GM18868 (cell line): ENCODE data around the gene CELF2.

Source experiments
- ATAC-seq: cut with Tn5 transposase; IDR thresholded peaks from one replicate; pipeline ENCODE4 v1.9.1; 2021; ENCODE audit warnings: mild to moderate bottlenecking, moderate library complexity; ENCODE audit not compliant: unreplicated experiment

The CELF2 gene

DNA sequence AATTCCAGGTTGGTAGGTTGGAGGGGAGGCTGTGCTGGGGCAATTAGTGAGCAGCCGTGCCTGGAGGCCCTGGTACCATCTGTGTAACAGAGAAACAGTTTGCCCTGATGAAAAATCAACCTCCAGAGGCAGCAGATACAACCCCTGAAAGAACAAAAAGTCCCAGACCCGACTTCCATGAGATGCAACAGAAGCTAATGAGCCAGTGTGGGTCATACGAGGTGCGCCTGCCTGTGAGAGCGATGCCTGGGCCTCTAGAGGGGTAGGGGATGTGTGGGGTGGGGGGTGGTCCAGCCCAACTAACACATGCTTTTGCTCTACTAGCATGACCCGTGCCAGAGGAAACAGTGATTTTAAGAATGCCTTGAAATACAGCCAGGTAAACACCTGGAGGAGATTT, 39.3 kb downstream of the CELF2 start:
- no peak for ATAC-seq

DNA sequence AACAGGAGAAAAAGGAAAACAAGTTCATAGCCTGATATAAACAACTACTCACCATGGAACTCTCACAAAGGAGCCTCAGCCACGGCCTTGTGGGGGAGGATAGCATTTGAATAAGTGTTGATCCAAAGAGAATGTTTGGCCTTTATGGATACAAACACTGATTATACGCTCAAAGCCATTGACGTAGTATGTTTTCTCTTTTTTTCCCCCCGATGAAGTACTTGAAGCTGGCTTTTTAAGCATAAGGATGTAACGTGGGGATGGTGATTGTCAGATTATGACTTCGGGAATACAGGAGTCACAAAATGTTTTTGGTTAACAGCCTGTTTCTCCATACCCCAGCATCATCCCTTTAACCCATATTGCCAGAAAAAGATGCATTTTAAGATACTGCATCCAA, 39.8 kb downstream of the CELF2 start:
- no peak for ATAC-seq

DNA sequence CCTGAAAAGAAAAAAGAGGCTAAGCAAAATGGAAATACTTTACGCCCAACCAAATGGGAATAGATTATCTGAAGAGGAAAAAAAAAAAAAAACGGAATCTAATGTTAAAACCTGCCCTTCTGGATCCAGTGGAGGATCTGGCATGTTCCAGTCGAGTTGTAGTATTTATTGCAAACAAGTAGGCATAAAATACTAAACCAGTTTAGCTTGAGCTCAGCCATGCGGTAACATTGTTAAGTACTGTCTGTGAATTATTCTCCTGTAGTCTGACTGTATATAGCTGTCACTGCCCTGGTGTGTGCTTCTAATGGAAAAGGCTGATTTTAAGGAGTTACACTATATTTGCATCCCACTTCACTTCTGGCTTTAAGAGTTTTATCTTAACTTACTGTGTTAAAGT, 40.3 kb downstream of the CELF2 start:
- no peak for ATAC-seq

DNA sequence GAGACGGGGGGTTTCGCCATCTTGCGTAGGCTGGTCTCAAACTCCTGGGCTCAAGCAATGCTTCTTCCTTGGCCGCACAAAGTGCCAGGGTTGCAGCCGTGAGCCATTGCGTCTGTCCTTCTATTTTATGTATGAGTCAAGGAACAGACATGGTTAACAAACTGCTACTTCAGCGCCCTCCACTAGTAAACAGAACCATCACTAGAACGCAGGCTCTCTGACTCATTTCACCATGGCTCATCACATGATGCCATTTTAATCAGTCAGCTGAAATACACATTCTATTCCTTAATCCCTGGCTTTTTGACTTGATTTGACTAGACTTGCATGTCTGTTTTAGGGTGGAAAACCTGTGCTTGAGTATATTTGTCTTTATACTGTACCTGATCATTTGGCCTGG, 41.3 kb downstream of the CELF2 start:
- ATAC-seq: no peak

DNA sequence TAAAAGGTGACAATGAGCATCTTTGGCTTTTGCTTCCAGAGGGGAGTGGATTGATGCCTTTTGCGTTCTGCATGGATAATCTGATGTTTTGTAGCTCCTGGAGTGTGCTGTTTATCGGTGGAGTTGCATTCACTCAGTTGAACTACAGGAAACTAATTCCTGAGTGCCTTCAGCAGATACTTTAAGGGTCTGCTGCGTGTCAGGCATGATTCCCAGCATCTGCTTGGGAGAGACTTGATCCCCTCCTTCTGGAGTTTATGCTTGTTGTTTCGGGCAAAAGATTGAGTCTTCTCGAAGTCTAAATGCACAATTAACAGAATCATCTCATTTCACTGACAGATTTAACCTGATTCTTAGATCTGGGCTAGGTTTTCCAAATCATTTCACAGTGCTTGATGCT, 46.2 kb downstream of the CELF2 start:
- ATAC-seq: no peak

DNA sequence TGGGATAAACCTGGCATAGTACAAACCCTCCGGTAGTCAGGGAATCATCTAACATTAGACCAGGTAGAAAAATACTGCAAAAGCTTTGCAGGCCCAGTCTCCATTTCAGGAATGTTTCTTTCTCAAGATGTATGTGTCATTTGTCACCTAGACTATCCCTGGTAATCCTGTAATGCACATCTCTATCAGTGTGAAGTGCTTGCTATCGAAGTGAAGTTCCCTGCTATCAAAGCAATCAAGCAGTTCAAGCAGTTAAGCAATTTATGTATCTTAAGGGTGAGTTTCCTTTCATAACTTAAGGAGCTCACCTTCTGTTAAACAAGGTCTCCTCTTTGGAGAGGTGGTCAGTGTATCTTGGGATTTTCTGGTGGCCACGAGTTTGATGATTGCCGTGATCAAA, 47.2 kb downstream of the CELF2 start:
- ATAC-seq: no peak

DNA sequence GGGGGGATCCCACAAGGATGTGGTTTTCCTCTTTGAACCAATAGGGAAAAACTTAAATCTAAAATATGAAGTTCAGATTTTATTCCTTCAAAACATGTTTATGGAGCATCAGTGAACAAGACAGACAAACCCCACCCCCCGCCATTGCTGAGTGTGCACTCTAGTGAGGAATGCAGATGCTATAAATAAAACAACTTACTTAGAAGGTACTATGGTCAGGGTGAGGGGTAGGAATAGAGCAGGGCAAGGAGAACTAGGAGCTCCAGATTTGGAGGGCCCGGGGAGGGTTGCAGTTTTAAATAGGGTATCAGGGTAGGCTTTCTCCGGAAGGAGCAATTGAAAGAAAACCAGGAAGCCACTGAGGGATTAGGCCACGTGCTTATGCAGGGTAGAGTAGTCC, 47.9 kb downstream of the CELF2 start:
- ATAC-seq: no peak

DNA sequence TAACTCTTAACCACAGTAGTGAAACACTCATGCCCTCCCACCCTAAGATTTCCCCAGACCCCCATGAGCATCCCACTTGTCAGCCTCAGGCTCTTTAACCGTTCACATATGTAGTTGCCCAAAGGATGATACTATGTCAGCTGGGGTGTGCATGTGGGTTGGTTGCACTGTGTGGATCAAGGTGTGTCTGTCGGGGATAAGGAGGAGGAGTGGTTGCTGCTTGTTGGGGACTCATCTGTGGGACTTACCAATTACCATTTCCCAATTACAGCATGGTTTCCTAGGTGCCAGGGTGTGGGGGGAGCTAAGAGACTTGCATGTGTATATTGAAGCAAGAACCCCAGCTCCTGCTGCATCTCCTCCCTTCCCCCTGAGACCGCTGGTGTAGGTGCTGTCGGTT, 48.8 kb downstream of the CELF2 start:
- ATAC-seq: no peak

DNA sequence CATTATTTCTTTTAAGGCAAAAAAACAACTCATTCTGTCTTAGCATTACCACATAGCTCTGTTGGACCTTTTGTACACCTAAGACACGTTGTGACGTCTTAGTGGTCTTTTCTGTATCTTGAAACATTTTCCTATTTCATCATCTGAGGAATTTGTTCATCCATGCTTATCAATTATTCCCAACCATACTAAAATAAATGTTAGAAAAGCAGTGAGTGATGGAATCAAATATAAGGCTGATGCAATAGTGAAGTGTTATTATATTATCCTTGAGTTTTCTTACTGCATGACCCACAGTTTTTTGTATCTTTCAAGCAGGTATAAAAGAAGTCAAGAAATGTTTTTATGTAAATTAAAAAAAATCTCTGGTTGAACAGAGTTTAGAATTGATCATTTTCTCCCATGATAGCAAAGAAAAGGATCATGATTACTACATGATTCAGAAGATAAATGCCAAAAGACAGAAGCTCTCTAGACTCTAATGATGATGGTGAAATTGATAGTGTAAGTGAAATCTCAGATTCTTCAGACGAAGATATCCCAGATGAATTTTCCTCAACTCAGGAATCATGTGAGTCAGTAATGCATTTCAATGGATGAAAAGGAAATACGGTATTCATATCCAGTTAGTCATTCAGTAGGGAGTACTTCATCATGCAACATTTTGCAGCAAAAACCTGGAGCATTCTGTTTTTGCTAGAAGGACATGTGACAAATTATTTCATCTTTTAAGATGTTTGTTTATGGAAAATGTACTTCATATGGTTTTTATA, 51.4 kb downstream of the CELF2 start:
- no peak for ATAC-seq

DNA sequence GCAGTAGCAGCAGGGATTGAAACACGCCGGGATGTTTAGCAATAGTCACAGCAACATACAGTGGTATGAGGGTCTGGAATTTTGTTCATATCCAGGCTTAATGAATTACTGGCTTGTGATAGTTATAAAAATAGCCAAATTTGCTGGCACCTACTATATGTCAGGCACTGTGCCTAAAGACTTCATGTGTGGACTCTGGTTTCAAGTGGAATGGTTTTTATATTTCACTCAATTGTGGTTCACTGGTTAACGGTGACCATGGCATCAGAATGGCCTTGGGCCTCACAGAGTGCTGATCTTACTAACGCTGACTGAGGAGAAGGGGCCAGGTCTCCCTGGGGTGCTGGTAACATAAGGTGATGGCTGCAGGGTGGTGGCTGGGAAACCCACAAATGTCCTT, 55.7 kb downstream of the CELF2 start:
- no peak for ATAC-seq

DNA sequence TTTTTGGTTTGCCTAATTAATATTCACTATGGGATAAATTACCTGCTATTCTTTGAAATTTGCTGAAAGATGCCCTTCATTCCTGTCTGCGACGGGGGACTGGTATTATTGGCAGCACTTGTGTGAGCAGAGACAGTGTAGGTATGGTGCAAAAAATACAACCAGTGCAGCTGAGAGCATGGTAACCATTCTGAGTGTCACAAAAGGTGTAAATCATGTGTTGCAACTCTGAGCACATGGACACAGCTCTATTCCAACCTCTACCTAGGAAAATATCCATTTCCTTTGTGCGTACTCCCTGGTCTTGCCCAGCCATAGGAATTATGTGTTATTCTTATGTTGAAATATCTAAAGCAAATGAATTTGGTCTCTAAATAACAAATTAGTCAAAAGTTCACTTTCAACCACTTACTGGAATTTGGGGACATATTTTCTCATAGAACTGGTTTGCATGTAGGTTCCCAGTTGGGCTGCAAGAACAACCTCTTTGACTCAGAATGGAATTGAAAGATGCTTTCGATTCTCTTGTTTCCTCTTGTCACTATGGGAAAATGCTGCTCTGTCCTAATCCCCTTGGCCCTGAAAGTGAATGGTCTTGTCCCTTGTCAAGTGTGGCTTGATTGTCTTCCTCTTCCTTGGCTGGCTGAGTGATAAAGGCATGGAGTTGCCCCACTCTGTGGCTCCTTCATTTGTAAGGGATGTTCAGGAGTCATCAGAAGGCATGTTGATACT, 57.0 kb downstream of the CELF2 start:
- ATAC-seq: peak; percentile 96

DNA sequence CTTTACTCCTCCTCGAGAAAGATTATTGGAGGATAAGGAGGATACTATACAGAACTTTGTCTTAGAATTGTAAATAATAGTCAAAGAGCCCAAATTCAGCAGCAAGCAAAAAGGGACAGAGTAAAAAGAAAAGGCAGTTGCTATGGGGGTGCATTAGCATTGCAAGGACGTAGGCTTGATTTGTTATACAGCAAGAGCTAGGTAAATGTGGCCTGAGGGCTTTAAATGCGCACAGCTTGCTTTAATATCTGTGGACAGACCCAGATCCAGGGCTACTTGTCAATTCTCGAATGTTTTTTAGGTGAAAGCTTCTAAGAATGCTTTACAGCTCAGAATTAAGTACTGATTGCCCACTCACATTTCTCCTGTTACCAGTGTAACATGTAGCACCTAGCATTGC, 58.5 kb downstream of the CELF2 start:
- ATAC-seq: no peak

DNA sequence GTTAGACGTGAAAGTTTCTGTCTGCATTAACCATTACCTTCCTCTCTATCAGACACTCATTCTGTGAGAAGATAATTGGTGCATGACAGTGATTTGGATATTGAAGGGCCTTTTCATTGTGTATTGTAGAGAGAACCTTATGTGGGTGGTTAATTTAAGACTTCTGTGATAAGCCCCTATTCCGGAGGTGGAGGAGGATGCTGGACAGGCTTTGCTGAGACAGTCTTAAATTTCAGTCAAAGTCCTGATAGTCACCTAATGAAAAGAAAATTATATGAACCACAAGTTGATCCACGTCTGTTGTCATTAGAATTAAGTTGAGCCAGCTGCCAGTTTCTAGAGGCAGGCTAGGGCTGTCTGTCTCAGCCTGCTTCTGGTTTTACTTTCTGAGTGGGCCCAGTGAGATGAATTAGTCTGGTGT, 62.9 kb downstream of the CELF2 start:
- ATAC-seq: peak; percentile 71

DNA sequence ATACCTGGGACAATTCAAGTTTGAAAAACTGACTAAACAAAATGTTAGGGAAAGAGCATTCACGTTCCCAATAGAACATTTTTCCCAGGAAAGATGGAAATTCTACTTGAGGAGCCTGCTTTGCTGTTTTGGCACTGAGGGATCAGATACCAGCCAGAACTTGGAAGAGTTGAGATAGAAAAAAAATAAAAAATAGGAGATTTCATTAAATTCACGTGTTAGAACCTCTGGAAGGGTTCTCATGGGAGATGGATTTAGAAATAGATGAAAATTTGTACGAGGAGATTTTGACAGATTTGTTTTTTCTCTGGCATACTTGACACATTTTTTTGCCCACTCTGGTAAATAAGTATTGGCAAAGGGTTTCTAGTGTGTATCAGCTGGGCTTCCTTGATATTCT, 63.7 kb downstream of the CELF2 start:
- ATAC-seq: no peak

DNA sequence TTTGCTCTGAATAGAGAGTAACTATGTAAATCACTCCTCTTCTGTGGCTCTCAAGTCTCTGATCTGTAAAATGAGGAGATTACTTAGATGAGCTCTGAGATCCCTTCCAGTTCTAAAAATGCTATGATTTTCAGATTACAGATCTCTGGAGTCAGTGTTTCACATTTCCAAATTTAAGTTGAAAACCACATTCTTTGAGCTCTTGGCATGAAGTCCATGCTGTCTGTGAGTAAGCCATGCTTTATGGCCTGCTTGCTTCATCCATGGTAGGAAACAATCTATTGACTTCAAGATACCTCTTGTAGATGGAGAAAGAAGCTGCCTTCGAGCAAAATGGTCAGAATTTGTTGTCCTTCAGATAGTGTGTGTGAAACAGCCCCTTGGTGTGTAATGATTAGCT, 64.9 kb downstream of the CELF2 start:
- no peak for ATAC-seq

DNA sequence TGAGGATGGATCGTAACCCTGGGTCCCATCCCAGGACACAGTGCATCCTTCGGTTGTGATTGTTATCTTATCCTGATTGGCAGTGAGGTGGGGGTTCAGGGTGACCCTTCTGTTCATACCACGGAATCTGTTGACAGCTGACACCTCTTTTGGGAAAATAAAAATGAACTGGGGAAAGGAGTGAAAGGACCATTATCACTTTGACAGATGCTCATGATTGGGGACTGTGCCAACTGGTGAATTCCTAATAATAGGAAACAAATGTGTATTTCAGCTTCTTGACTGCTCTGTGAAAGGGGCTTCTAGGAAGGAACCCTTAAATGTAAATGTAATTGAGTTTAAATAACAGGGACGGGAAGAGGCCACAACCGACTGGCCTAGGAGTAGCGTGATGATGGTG, 65.4 kb downstream of the CELF2 start:
- ATAC-seq: no peak

DNA sequence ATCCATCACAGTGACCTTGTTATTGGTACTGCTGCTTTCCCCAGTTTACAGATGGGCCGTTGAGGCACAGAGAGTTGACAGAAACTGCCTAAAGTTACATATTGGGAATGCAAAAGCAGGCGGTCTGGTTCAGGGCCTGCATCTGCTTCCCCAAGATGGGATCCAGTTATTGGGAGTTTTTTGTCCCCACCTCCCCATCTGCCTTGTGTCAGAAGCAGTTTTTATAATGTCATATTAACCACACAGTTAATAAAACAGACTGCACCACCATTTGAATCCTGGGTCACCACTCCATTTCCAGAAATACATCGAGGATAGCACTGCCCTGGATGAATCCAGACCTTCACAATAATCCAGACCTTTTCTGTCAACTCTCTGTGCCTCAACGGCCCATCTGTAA, 67.9 kb downstream of the CELF2 start:
- no peak for ATAC-seq

DNA sequence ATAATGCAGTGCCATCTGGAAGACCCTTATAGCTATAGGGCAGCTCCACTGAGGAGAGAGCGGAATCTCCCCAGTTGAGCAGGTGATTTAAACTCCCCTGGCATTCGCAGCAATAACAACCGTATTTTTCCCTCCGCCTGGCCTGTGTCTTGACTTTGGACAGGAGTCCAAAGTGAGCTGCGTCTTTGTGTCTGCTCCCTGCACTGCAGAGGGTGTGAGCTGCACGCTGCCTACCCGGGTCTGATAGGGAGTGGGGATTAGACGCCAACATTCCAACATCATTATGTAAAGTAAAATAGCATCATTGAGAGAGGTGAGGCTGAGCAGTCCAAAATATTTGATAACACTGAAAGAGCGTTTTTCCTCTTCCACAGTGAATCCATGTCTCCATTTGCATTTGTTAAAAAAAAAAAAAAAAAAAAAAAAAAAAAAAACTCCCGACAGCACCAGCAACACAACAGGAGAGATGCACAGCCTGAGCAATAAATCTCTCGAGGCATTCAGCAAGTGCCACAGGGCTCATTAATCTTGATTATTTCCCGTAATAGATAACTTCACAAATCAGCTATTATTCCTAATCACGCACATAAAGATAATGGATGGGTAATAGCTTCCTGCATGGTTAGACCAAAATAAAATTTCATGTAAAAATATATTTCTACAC, 68.6 kb downstream of the CELF2 start:
- ATAC-seq: no peak

DNA sequence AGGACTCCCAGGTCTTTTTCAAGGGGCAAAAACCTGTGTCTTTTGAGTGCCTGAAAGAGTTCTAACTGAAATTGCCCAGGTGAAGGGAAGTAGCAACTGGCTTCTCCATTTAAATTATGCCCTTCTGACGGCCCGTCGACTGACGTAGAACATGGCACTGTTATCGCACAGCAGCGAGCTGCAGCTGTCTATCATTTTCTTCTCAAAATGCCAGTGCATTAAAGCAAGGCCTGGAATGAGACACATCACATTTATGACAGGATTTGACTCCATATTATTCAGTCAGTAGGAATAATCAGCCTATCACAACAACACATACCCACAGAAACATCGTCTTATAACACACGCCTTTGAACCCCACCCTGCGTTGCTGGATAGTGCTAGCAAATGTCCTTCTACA, 69.7 kb downstream of the CELF2 start:
- no peak for ATAC-seq

DNA sequence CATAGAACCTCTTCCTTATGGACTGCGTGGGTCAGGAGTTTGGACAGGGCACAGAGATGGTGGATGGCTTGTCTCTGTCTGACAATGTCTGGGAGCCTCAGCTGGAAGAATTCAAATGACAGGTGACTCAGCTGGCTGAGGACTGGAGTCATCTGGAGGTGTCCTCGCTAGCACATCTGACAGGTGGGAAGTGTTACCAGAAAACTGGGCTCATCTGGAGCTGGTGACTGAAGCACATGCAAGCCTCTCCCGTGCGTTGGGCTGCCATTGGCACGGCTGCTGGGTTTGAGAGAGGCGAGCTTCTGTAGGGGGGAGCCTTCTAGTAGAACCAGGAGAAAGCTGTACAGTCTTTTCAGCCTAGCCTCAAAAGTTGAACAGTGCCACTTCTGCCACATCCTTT, 71.0 kb downstream of the CELF2 start:
- no peak for ATAC-seq

DNA sequence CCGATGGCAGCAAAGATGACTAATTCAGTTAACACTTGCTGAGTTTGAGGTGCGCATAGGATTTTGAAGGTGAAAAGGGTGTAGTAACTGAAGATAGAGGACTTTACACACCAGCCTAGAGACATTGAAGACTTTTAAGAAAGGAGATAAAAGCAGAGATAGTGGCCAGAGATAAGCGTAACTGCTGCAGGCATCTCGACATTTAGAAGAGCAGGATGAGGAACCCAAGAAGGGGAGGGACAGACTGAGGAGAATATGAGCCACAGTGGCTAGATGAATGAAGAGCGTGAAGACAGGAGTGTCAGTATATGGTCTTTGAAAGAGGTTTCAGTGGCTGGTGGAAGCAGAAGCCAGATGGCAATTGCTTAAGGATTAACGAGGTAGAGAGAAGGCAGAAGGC, 71.6 kb downstream of the CELF2 start:
- ATAC-seq: no peak

DNA sequence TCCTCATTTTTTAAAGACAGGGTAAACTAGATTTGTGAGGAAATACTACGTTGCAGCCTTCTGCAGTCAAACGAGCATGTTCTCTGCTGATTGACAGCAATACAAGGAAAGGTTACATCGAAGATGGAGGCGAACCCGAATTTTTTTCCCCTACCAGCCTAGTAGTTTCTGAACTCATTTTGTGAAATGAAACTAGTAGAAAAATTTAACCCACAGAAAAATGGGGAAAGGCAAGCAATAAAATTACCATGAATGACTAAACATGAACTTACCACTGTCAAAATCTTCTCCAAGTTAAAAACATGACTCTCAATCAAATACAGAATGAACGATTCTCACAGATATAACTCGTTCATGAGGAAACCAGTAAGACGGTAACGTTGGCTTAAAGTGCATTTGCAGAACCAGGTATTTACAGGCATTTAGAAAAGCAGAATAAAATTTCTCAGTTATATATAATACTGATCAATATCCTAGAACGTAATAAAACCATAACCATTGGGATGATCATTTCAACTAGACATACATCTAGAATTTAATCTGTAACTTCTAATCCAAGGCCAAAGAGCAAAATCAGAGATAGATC, 73.9 kb downstream of the CELF2 start:
- ATAC-seq: peak; percentile 71
